HG03432 (cell line): ENCODE results near the gene ACTR5.
"Not testable (repeated sequence)": the region's sequence is repeated elsewhere in the genome, so short reads cannot be mapped to it uniquely, and the experiment has no call there.

Experiments used
- ATAC-seq: cut with Tn5 transposase; IDR thresholded peaks from one replicate; pipeline ENCODE4 v1.9.1; 2021; ENCODE audit warnings: mild to moderate bottlenecking, moderate library complexity; ENCODE audit not compliant: unreplicated experiment

The ACTR5 gene

GRCh38 chr20:38764567-38765318, 16.5 kb downstream of the ACTR5 start:
- ATAC-seq = no peak

DNA sequence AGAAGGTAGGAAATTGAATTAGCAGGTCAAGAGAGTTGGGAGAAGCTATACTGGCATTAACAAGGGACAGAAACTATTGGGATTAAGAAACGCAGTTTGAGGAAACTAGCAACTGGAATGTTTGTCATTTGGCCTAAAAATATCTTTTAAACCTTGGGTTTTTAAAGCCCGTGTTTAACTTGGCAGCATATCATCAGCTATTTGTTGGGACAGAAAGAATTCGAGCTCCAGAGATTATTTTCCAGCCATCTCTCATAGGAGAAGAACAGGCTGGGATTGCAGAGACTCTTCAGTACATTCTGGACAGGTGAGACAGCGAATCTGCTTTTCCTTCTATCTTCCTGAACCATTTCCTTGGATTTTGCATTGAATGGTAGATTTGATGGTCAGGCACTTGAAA, 17.8 kb downstream of the ACTR5 start:
- no peak for ATAC-seq

DNA sequence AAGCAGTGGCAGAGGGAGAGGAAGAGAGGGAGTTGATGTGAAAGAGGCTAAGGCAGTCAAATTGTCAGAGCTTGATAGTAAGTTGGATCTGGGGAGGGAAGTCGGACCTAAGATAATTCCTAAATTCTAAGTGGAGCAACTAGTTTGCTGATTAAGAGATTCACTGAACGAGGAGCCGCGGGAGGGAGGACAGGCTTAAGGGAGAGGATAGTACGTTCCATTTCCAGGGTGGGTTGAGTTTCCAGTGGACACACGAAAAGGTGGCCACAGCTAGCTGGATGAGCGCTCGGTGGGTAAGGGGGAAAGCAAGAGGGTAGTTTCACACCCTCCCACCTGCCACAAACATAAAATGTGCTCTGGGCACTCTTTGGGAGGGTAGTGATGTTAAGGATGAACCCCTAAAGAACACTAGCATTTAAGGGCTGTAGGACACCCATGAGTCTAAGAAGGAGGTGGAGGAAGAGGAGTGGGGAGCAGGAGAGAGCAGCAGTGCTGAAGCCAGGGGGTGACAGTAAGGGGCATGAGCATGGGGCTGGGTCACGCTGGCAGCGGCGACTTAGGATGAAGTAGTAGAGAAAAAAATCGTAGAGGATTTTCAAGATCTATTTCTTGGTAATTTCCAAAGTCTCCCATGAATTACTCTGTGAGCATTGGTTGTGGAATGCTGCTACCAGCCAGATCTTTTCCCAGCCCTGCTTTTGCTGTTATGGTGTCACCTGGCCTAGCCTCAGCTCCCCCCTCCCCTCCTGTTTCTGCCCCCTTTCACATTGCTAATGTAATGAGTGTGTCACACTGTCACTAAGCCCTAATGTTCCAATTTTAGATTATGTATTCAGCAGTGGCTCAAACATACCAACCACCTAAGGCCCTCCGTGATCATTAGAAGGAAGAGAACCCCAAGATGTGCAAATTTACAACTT, 21.4 kb downstream of the ACTR5 start:
- ATAC-seq = no peak

DNA sequence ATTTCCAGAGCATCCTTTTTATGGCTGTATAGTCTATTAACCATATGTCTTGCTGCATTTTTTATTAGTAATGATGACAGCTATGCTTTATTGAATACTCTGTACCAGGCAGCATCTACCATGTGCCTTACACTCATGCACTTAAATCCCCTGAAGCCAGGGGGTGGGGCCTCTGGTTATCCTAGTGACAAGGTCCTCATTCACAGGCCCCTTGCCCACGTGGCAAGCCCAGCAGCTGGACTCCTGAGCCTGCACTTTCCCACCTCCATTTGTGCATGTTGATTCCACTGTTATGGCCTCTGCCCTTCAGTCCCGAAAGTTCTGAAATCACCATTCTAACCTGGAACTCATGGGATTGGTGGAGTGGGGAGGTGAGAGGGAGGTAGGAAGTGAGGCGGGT, 22.3 kb downstream of the ACTR5 start:
- ATAC-seq = no peak

- ATAC-seq = no peak
Measured at GRCh38 chr20:38770970-38771369, 22.7 kb downstream of the ACTR5 start.

GRCh38 chr20:38771621-38772020, 23.4 kb downstream of the ACTR5 start:
- no peak for ATAC-seq

GRCh38 chr20:38774167-38774566, 25.9 kb downstream of the ACTR5 start:
- no peak for ATAC-seq

DNA sequence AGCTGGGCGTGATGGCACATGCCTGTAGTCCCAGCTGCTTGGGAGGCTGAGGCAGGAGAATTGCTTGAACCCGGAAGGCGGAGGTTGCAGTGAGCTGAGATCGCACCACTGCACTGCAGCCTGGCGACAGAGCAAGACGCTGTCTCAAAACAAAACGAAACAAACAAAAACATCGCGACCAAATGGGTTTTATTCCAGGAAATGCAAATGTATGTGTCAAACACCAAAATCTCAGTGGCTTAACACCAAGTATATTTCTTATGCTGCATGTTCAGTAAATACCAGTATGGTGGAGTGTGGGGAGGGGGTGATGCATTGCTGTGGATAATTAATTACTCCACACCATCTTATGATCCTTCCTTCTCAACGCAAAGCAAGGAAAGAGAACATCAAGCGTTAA, 28.1 kb downstream of the ACTR5 start:
- ATAC-seq = no peak

- no peak for ATAC-seq
Measured at GRCh38 chr20:38779247-38780097, 31.2 kb downstream of the ACTR5 start.

- ATAC-seq = no peak
Measured at GRCh38 chr20:38782275-38782674, 34.0 kb downstream of the ACTR5 start.

GRCh38 chr20:38787870-38788269, 39.6 kb downstream of the ACTR5 start:
- no peak for ATAC-seq

- no peak for ATAC-seq
Measured at GRCh38 chr20:38789503-38790199, 41.4 kb downstream of the ACTR5 start.

DNA sequence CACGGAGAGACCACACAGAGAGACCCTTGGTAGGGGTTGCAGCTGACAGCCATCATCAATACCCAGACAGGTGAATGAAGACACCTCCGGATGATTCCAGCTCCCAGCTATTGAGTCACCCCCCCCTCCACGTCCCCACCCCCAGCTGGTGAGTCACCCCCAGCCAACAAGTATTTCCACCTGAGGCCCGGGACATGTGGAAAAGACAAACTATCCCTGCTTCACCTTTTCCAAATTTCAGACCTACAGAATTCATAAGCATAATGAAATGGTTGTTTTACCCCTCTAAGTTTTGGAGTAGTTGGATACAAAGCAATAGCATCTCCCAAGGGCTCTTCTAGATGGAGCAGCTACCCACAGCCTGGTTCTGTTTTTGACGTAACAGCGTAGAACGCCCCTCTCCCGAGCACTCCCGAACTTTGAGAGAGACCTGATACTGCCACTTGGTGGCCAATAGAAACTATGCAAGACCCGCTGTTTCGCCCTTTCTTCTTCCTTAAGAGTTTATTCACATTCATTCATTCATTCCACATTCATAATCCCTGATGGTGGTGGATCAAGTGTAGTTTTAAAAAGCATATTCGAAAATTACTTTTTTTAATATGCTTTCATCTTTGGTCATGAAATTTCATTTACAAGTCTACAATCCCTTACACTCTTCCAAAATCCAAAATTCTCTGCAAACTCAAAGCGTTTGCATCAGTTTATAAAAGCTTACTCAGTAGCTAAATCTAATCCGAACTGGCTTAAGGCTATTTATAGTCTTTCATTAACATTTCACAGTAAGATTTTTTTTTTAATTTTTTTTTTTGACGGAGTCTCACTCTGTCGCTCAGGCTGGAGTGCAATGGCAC, 42.2 kb downstream of the ACTR5 start:
- ATAC-seq = no peak

DNA sequence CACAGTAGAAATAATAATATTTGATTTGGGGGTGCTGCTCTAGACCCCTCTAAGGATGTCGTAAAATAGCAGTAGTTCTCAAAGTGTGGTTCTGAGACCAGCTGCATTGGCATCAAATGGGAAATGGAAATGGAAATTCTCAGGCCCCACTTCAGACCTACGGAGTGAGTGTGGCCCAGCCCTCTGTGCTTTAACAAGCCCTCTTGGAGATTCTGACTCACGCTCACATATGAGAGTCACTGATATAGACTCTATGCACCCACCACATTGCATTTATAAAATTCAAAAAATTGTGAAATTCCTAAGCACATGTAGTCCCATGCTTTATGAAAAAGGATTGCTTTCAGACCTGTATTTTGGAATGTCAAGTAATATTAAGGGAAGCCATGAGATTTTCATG, 43.0 kb downstream of the ACTR5 start:
- ATAC-seq = no peak

DNA sequence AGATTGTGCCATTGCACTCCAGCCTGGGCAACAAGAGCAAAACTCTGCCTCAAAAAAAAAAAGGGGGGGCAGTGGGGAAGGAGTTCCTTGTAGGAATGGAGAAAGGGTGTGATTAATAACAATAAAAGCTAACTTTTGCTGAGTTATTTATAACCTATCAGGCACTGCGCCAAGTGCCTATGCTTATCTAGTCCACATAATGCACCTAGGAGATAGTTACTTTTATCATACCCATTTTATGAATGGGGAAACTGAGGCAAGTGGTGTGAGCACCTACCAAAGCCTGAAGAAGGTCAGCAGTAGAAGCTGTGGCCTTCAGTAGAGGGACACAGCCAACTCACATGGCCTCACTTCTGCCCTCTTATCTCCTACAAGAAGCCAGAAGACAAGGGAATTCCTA, 43.7 kb downstream of the ACTR5 start:
- no peak for ATAC-seq

DNA sequence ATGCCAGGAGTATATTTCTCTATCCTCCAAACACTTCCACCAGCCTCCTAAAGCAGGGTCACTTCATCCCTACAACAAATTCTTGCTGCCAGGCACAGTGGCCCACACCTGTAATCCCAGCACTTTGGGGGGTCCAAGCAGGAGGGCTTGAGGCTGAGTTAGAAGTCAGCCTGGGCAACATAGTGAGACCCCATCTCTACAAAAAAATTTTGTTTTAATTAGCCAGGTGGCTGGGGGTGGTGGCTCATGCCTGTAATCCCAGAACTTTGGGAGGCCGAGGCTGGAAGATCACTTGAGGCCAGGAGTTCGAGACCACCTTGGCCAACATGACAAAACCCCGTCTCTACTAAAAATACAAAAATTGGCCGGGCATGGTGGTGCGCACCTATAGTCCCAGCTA, 45.8 kb downstream of the ACTR5 start:
- ATAC-seq = not testable (repeated sequence)

- ATAC-seq = no peak
Measured at GRCh38 chr20:38798266-38798665, 50.0 kb downstream of the ACTR5 start.

DNA sequence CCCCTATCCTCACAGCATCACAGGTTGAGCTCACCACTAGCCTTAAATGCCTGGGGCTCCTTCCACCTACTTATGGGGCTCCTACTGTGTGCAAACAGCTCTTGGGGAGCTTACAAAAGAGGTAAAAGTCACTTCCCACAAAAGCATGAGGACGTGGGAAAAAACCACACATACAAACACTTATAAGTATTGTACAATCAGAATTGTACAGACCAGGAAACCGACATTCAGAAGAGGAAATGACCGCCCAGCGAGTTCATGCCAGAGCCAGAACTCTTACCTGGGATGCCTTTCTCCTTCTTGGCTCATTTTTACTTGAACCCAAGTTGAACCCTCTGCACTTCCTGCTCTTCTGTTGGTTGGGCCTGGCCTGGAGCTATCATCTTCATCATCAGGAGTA, 50.9 kb downstream of the ACTR5 start:
- ATAC-seq = no peak

GRCh38 chr20:38800882-38801281, 52.6 kb downstream of the ACTR5 start:
- no peak for ATAC-seq

GRCh38 chr20:38804221-38804620, 56.0 kb downstream of the ACTR5 start:
- no peak for ATAC-seq
